HepG2 (cell line): ENCODE measurements around the gene ENHO. TPM values are rescaled to one million over a fixed set of nuclear protein-coding genes. Genes with fewer than 3 reads are reported as not detected.

ENCODE experiments used
- ATAD3A ChIP-seq: sonication (generic); formaldehyde crosslinking; IDR thresholded peaks from 2 replicates; pipeline ENCODE4 v1.4.0; 2020; ENCODE audit warnings: missing genetic modification reagents
- ATF4 ChIP-seq, 2 experiments: fragments of 450-650 bp in 1 of 2; sonication (generic) in 1 of 2; formaldehyde crosslinking; IDR thresholded peaks; 2 replicates each; pipeline versions ENCODE4 v1.5.0 to v1.8.0; 2020 to 2022; ENCODE audit warnings: mild to moderate bottlenecking in 1 of 2, missing genetic modification reagents in 1 of 2
- BRD4 ChIP-seq: sonication (generic); formaldehyde crosslinking; IDR thresholded peaks from 2 replicates; pipeline ENCODE4 v1.4.0; 2020; ENCODE audit warnings: missing genetic modification reagents
- DNMT1 ChIP-seq: sonication (generic); formaldehyde crosslinking; IDR thresholded peaks from 2 replicates; pipeline ENCODE4 v1.5.1; 2020; ENCODE audit warnings: mild to moderate bottlenecking, missing genetic modification reagents
- FOXA1 ChIP-seq, 2 experiments: fragments of 450-650 bp in 1 of 2; sonication (generic) in 1 of 2; formaldehyde crosslinking in 1 of 2; IDR thresholded peaks; 2 replicates each; pipeline versions ENCODE4 v1.4.0 to v1.6.1; 2016 to 2020; ENCODE audit warnings: missing genetic modification reagents in 1 of 2
- KMT2B ChIP-seq: IDR thresholded peaks from 2 replicates; pipeline ENCODE4 v1.6.1; 2016; ENCODE audit warnings: missing genetic modification reagents, missing compliant biosample characterization
- MAFG ChIP-seq: sonication (generic); formaldehyde crosslinking; IDR thresholded peaks from 2 replicates; pipeline ENCODE4 v1.5.1; 2020; ENCODE audit warnings: mild to moderate bottlenecking, missing genetic modification reagents
- MTA1 ChIP-seq: sonication (generic); formaldehyde crosslinking; IDR thresholded peaks from 2 replicates; pipeline ENCODE4 v1.4.0; 2020; ENCODE audit warnings: missing genetic modification reagents, mild to moderate bottlenecking, borderline replicate concordance
- PATZ1 ChIP-seq: sonication (generic); formaldehyde crosslinking; IDR thresholded peaks from 2 replicates; pipeline ENCODE4 v1.4.0; 2020; ENCODE audit warnings: missing genetic modification reagents
- RAD51 ChIP-seq: fragments of 450-650 bp; IDR thresholded peaks from 2 replicates; pipeline ENCODE4 v1.6.1; 2016; ENCODE audit warnings: borderline replicate concordance
- RORA ChIP-seq: sonication (generic); formaldehyde crosslinking; IDR thresholded peaks from 2 replicates; pipeline ENCODE4 v1.5.0; 2020; ENCODE audit warnings: mild to moderate bottlenecking, missing genetic modification reagents, moderate library complexity
- SALL1 ChIP-seq: sonication (generic); formaldehyde crosslinking; IDR thresholded peaks from 2 replicates; pipeline ENCODE4 v1.8.0; 2022; ENCODE audit warnings: mild to moderate bottlenecking, missing genetic modification reagents
- ZNF329 ChIP-seq: sonication (generic); formaldehyde crosslinking; IDR thresholded peaks from 2 replicates; pipeline ENCODE4 v1.9.0; 2021; ENCODE audit warnings: low read depth, mild to moderate bottlenecking, missing genetic modification reagents
- ZNF337 ChIP-seq: sonication (generic); formaldehyde crosslinking; IDR thresholded peaks from 2 replicates; pipeline ENCODE4 v1.5.1; 2020; ENCODE audit warnings: missing genetic modification reagents, low read depth, mild to moderate bottlenecking, borderline replicate concordance
- ZNF367 ChIP-seq: sonication (generic); formaldehyde crosslinking; IDR thresholded peaks from 2 replicates; pipeline ENCODE4 v1.4.0; 2020; ENCODE audit warnings: missing genetic modification reagents, borderline replicate concordance
- ZNF556 ChIP-seq: sonication (generic); formaldehyde crosslinking; IDR thresholded peaks from 2 replicates; pipeline ENCODE4 v1.4.0; 2020; ENCODE audit warnings: mild to moderate bottlenecking, missing genetic modification reagents, borderline replicate concordance
- ZNF800 ChIP-seq: sonication (generic); formaldehyde crosslinking; IDR thresholded peaks from 2 replicates; pipeline ENCODE4 v1.4.0; 2020; ENCODE audit warnings: missing genetic modification reagents
- ZNF878 ChIP-seq: sonication (generic); formaldehyde crosslinking; IDR thresholded peaks from 2 replicates; pipeline ENCODE4 v1.8.1; 2023; ENCODE audit warnings: mild to moderate bottlenecking, missing genetic modification reagents, moderate library complexity
- polyA plus RNA-seq, 8 experiments: library from polyadenylated mRNA; depleted of rRNA in 3 of 8; stranded (reverse) in 7 of 8; unstranded in 1 of 8; fragments of >200 nt; fragmentation: Illumina TruSeq in 4 of 8; extraction: Trizol in 4 of 8; gene quantifications; 2 replicates each; pipeline versions ENCODE4 v1.2.1 to v1.2.3, GENCODE V29; 2011 to 2016; ENCODE audit warnings: low read depth in 4 of 8, missing spikeins in 1 of 8, mixed read lengths in 1 of 8; ENCODE audit not compliant: insufficient read depth in 1 of 8
- total RNA-seq, 5 experiments: library from RNA; depleted of rRNA; stranded (reverse); fragments of >200 nt; fragmentation: Illumina TruSeq; extraction: Trizol; gene quantifications; 2 replicates each; pipeline ENCODE4 v1.2.3, GENCODE V29; 2016; ENCODE audit warnings: low read depth in 1 of 5
- TF ChIP-seq, protein P1 (sequence below): sonication (generic); formaldehyde crosslinking; IDR thresholded peaks from 2 replicates; pipeline ENCODE4 v1.4.0; 2020; ENCODE audit warnings: missing genetic modification reagents, borderline replicate concordance

ENHO gene
- total and polyA plus RNA-seq, 2 of the 13 experiments (the other 11 are each of a cell fraction or from before 2014, with no cell fraction given) = 0.08 to 0.60 TPM

DNA sequence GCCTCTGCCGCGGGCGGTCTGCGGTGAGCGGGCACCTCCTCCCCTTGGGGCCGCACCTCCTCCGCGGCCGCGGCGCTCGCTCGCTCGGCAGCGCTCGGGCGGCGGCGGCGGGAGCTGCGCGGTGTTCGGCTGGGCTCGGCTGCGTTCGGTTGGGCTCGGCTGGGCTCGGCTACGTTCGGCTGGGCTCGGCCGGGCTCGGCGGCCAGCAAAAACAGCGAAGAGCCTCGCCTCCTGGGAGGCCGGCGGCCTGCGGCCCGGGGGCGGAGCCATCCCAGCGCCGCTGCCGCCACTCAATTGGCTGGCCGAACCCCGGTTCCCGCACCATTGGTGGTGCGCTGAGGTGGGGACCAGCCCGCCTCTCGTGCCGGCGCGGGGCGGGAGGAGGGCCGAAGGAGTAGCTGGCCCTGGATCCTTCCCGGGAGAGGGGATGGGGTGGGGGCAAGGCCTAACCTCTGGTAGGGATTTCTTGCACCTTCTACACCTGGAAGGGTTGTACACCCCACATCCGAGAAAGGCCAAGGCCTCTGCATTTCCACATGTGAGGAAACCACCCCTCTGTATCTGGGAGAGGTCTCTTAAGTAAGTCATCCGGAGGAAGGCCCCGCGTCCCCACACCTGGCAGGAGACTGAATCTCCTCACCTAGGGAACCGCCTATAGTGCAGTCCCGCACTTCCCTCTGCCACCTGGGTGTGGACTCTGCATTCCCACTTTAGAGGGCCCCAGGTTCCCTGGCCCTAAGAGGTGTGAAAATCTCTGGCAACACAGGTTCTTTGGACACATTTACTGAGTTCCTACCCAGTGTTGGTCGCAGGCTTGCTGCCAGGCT, at the start of gene ENHO (continued):
- TF ChIP-seq PATZ1 (CRISPR knock-in tag) = peak; percentile 10; the same call in 1 of the 2 replicates
- TF ChIP-seq MTA1 (CRISPR knock-in tag) = 0 out of 2 replicates have a peak, but pooled peaks have one; percentile 38
- TF ChIP-seq RORA (CRISPR knock-in tag) = no peak
- TF ChIP-seq RAD51 = no peak
- TF ChIP-seq ZNF329 (CRISPR knock-in tag) = no peak
- no peak for TF ChIP-seq ATF4 (CRISPR knock-in tag; IDR thresholded peaks at IDR 0.05)
- TF ChIP-seq DNMT1 (CRISPR knock-in tag) = no peak
- TF ChIP-seq ZNF800 (CRISPR knock-in tag) = no peak
- no peak for TF ChIP-seq ATAD3A
- no peak for TF ChIP-seq FOXA1 (IDR thresholded peaks at IDR 0.05)
- no peak for TF ChIP-seq FOXA1 (CRISPR knock-in tag; IDR thresholded peaks at IDR 0.05)
- no peak for TF ChIP-seq MAFG
- TF ChIP-seq, protein P1, sequence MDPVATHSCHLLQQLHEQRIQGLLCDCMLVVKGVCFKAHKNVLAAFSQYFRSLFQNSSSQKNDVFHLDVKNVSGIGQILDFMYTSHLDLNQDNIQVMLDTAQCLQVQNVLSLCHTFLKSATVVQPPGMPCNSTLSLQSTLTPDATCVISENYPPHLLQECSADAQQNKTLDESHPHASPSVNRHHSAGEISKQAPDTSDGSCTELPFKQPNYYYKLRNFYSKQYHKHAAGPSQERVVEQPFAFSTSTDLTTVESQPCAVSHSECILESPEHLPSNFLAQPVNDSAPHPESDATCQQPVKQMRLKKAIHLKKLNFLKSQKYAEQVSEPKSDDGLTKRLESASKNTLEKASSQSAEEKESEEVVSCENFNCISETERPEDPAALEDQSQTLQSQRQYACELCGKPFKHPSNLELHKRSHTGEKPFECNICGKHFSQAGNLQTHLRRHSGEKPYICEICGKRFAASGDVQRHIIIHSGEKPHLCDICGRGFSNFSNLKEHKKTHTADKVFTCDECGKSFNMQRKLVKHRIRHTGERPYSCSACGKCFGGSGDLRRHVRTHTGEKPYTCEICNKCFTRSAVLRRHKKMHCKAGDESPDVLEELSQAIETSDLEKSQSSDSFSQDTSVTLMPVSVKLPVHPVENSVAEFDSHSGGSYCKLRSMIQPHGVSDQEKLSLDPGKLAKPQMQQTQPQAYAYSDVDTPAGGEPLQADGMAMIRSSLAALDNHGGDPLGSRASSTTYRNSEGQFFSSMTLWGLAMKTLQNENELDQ (CRISPR knock-in tag) = no peak
- no peak for TF ChIP-seq ZNF878 (CRISPR knock-in tag)
- TF ChIP-seq ZNF367 (CRISPR knock-in tag) = no peak
- TF ChIP-seq ZNF556 (CRISPR knock-in tag) = peak; percentile 43; the same call in 1 of the 2 replicates
- no peak for TF ChIP-seq BRD4 (CRISPR knock-in tag)
- TF ChIP-seq KMT2B (CRISPR knock-in tag) = no peak
- peak; percentile 7; the same call in 1 of the 2 replicates for TF ChIP-seq SALL1 (CRISPR knock-in tag)
- no peak for TF ChIP-seq ZNF337 (CRISPR knock-in tag)
